ENCODE results near the gene PEX12. TPM values are rescaled to one million over a fixed set of nuclear protein-coding genes. Genes with fewer than 3 reads are reported as not detected.
A peak's percentile ranks its signal among the peaks of the same experiment; 100 is the strongest.
"Not testable (repeated sequence)": the region's sequence is repeated elsewhere in the genome, so short reads cannot be mapped to it uniquely, and the experiment has no call there.

PEX12 gene
- total RNA-seq, 1 donor, result 3.1 TPM

GRCh38 chr17:35535406-35535805 lies 43.0 kb downstream of the PEX12 start:
- not testable (repeated sequence) for H3K27me3 ChIP-seq (ENCODE audit: insufficient read depth, low read length); H3K9me3 ChIP-seq (ENCODE audit: low read depth, low read length)
- Histone ChIP-seq H3K4me1 (ENCODE audit: insufficient read depth, low read length) (peaks cover 26% of the 10 kb centered on the region), H3K4me3 (ENCODE audit: low read length) (peak overlapping the region; percentile 53)

- Histone ChIP-seq H3K9me3 (ENCODE audit: low read depth, low read length) (no peaks in the 10 kb centered on the region), H3K4me3 (ENCODE audit: low read length) (peak overlapping the region; percentile 53), H3K4me1 (ENCODE audit: insufficient read depth, low read length) (peaks cover 18% of the 10 kb centered on the region), H3K27me3 (ENCODE audit: insufficient read depth, low read length) (no peaks in the 10 kb centered on the region)
Observed at GRCh38 chr17:35534576-35535093, 43.7 kb downstream of the PEX12 start.

- no peaks in the 10 kb centered on the region for H3K27me3 ChIP-seq (ENCODE audit: insufficient read depth, low read length)
- no peak overlapping the region for H3K4me3 ChIP-seq (ENCODE audit: low read length)
- peaks cover 13% of the 10 kb centered on the region for H3K4me1 ChIP-seq (ENCODE audit: insufficient read depth, low read length)
- no peaks in the 10 kb centered on the region for H3K9me3 ChIP-seq (ENCODE audit: low read depth, low read length)
Observed at GRCh38 chr17:35531160-35531559, 47.2 kb downstream of the PEX12 start.

- Histone ChIP-seq H3K27me3 (ENCODE audit: insufficient read depth, low read length) (no peaks in the 10 kb centered on the region), H3K4me3 (ENCODE audit: low read length) (no peak overlapping the region), H3K4me1 (ENCODE audit: insufficient read depth, low read length) (peaks cover 13% of the 10 kb centered on the region), H3K9me3 (ENCODE audit: low read depth, low read length) (no peaks in the 10 kb centered on the region)
Observed at GRCh38 chr17:35529866-35530265, 48.5 kb downstream of the PEX12 start.

GRCh38 chr17:35529326-35529725 lies 49.0 kb downstream of the PEX12 start:
- H3K4me3 ChIP-seq (ENCODE audit: low read length); H3K9me3 ChIP-seq (ENCODE audit: low read depth, low read length); H3K27me3 ChIP-seq (ENCODE audit: insufficient read depth, low read length): not testable (repeated sequence)
- H3K4me1 ChIP-seq (ENCODE audit: insufficient read depth, low read length), result peaks cover 15% of the 10 kb centered on the region

Other genes with a start within 250 kb of the PEX12 start
- 20.7 TPM for gene SLFN11, start 204.9 kb downstream of the PEX12 start, total RNA-seq
- gene SLFN12, start 146.1 kb downstream of the PEX12 start, total RNA-seq, result 5.9 TPM
- 15.1 TPM for gene SLFN13, start 129.8 kb downstream of the PEX12 start, total RNA-seq
- gene SLFN12L, start 40.9 kb downstream of the PEX12 start, total RNA-seq, result 53.3 TPM
- 3.8 TPM for gene SLFN14, start 17.8 kb downstream of the PEX12 start, total RNA-seq
- 42.8 TPM for gene AP2B1, start 8.8 kb upstream of the PEX12 start, total RNA-seq
- gene RASL10B, start 153.1 kb upstream of the PEX12 start, total RNA-seq, result 0.10 TPM
- gene GAS2L2, start 174.7 kb upstream of the PEX12 start, total RNA-seq, result under 0.01 TPM
- gene C17orf50, start 182.3 kb upstream of the PEX12 start, total RNA-seq, result not detected
- gene MMP28, start 217.1 kb upstream of the PEX12 start, total RNA-seq, result 8.1 TPM
- 72.4 TPM for gene TAF15, start 230.9 kb upstream of the PEX12 start, total RNA-seq